ENCODE measurements around the gene ATP8A1. TPM values are rescaled to one million over a fixed set of nuclear protein-coding genes. Genes with fewer than 3 reads are reported as not detected.

The ATP8A1 gene
- total RNA-seq, 1 donor from 2014 or later, result 4.3 TPM

DNA sequence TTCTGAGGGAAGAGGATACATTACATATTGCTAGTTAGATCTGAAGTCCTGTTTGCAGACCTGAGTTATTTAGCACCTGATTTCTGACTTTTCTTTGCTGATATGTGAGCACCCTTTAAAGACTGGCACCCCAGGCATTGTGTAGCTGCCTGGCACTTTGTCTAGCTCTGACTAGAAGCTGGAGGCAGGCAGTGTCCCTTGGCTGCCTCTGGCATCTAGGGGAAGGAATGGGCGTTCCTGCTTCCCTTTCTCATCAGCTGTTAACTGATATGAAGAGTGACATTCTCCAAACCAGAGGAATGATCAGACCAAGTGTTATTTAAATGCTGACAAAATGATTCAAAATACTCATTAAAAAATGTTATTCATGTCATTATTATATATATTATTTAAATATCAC lies 289.9 kb downstream of the ATP8A1 start:
- H3K4me3 ChIP-seq (ENCODE audit: low read depth, low read length), result no peak overlapping the region
- TF ChIP-seq, protein P1, sequence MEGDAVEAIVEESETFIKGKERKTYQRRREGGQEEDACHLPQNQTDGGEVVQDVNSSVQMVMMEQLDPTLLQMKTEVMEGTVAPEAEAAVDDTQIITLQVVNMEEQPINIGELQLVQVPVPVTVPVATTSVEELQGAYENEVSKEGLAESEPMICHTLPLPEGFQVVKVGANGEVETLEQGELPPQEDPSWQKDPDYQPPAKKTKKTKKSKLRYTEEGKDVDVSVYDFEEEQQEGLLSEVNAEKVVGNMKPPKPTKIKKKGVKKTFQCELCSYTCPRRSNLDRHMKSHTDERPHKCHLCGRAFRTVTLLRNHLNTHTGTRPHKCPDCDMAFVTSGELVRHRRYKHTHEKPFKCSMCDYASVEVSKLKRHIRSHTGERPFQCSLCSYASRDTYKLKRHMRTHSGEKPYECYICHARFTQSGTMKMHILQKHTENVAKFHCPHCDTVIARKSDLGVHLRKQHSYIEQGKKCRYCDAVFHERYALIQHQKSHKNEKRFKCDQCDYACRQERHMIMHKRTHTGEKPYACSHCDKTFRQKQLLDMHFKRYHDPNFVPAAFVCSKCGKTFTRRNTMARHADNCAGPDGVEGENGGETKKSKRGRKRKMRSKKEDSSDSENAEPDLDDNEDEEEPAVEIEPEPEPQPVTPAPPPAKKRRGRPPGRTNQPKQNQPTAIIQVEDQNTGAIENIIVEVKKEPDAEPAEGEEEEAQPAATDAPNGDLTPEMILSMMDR (conservative IDR thresholded peaks at IDR 0.05; ENCODE audit: low read depth, low read length), result no peak
- DNase-seq (ENCODE audit: low read depth), result no peak

DNA sequence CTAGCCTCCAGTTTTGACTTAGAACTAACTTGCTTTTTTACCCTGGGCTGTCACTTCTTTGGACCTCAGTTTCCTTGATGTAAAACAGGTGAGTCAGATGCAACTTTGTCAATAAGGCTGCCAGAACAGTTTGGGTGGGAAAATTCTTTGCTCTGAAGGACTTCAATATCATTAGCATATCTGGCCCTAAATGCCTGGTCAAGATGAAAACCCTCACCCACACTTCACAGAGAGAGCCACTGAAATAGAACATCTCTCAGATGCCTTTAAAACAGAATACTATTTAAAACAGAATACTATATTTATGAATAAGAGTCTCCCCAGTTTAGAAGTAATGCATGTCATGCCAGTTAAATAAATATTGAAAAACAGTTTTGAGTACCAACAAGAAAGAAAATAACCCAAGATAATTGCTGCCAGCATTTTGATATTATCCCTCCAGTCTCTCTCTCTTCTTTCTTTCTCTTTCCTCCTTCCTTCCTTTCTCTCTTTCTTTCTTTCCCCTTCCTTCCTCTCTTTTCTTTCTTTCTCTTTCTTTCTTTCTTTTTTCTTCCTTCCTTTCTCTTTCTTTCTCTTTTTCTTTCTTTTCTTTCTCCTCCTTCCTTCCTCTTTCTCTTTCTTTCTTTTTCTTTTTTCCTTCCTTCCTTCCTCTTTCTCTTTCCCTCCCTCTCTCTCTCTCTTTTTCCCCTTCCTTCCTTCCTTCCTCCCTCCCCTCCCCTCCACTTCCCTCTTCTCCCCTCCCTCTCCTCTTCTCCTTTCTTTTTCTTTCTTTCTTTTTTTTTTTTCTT lies 292.4 kb downstream of the ATP8A1 start:
- no peak for DNase-seq (ENCODE audit: low read depth)
- TF ChIP-seq, protein P1 (conservative IDR thresholded peaks at IDR 0.05; ENCODE audit: low read depth, low read length), result no peak
- H3K4me3 ChIP-seq (ENCODE audit: low read depth, low read length), result no peak overlapping the region

DNA sequence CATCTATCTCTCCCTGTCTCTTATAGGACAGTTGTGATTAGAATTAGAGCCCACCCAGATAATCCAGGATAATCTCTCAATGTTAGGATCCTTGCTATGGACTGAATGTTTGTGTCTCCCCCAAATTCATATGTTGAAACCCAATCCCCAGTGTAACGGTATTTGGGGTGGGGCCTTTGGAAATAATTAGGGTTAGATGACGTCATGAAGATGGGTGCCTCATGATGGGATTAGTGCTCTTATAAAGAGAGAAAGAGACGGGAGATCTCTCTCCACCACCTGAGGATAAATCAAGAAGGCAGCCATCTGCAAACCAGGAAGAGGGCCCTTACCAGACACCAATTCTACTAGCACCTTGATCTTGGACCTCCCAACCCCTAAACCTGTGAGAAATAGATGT lies 293.3 kb downstream of the ATP8A1 start:
- no peak overlapping the region for H3K4me3 ChIP-seq (ENCODE audit: low read depth, low read length)
- DNase-seq (ENCODE audit: low read depth), result no peak

DNA sequence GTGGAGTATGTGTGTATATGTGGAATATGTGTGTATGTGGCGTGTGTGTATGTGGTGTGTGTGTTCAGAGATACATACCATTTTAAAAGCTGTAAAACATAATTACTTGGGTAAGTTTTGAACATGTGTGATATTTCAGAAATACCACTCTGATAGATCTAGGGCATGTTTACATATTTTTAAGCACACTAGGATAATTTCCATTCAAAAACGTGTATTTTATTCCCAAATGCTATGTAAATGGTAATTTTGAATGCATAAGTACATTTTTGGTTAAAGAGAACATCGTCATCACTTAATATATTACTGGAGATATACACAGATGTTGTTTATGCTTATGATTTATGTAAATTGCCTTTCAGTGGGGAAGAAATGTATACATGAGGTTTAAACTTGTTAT lies 294.3 kb downstream of the ATP8A1 start:
- no peak for DNase-seq (ENCODE audit: low read depth)
- TF ChIP-seq, protein P1 (conservative IDR thresholded peaks at IDR 0.05; ENCODE audit: low read depth, low read length), result no peak

More for the DNA sequence above, 293.3 kb downstream of the ATP8A1 start:
- TF ChIP-seq, protein P1 (conservative IDR thresholded peaks at IDR 0.05; ENCODE audit: low read depth, low read length), result no peak

DNA sequence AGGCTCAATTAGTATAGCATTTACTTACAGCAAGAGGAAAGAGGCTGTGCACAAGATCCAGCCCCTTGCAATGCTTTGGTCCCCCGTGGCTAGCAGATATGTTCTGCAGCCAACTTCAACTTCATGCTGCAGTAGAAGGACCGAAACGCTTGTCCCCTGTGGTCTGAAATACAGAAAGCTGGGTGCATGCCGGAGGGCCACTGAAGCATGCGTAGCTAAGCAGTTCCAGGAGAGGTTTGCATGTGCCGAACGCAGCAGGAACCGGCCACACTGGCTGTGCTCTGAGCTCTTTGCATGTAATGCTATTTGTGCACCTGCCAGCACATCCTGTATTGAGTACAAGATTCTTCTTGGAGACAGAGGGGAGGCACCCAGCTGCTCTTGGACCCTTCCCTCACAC lies 295.4 kb downstream of the ATP8A1 start:
- TF ChIP-seq, protein P1 (conservative IDR thresholded peaks at IDR 0.05; ENCODE audit: low read depth, low read length), result no peak
- H3K4me3 ChIP-seq (ENCODE audit: low read depth, low read length), result no peak overlapping the region
- DNase-seq (ENCODE audit: low read depth), result no peak

More for the DNA sequence above, 294.3 kb downstream of the ATP8A1 start:
- H3K4me3 ChIP-seq (ENCODE audit: low read depth, low read length), result no peak overlapping the region

DNA sequence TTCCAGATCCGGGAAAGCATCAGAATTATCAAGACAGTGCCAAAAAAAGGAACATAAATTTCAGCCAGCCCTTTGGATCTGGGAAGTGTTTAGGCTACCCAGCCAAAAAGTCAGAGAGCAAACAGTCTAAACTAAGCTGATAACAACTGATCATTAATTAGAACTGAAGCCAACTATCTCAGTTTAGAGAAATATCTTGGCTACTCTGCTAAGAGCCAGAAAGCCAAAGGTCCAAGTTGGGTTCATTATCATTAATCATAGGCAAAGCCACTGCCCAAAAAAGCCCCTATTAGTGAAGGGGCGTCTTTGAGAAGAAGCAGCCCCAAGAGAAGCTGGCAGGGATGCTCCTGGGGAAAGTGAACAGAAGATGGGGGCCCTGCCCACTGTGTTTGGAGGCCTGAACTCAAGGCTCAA lies 296.6 kb downstream of the ATP8A1 start:
- no peak overlapping the region for H3K4me3 ChIP-seq (ENCODE audit: low read depth, low read length)
- no peak for DNase-seq (ENCODE audit: low read depth)

More for the DNA sequence above, 296.6 kb downstream of the ATP8A1 start:
- TF ChIP-seq, protein P1 (conservative IDR thresholded peaks at IDR 0.05; ENCODE audit: low read depth, low read length), result no peak
